T-helper 17 cell (primary cell): ENCODE data around the gene SIRPA. TPM values are rescaled to one million over a fixed set of nuclear protein-coding genes. Genes with fewer than 3 reads are reported as not detected.
A peak's percentile ranks its signal among the peaks of the same experiment; 100 is the strongest.

Source experiments
- ATAC-seq: fragments of 150-1000 bp; cut with Tn5 transposase; 2 replicates; pipeline ENCODE4 v1.10.0; 2021; ENCODE audit warnings: mild to moderate bottlenecking, moderate library complexity
- DNase-seq, 3 donors: peaks; one replicate each; pipeline versions ENCODE4 v3.0.0 to v3.0.0-alpha.2; 2020 to 2021
- H3K9me3 ChIP-seq: one replicate; pipeline ENCODE4 v1.7.0; 2013; ENCODE audit warnings: low read length, mild to moderate bottlenecking; ENCODE audit not compliant: control insufficient read depth, poor library complexity, severe bottlenecking
- H3K27ac Mint-ChIP-seq: one replicate; pipeline ENCODE4 v1.8.0; 2022; ENCODE audit warnings: mild to moderate bottlenecking, moderate library complexity, mixed read lengths
- H3K27me3 Mint-ChIP-seq: one replicate; pipeline ENCODE4 v1.8.0; 2022; ENCODE audit warnings: mixed read lengths
- H3K36me3 Mint-ChIP-seq: one replicate; pipeline ENCODE4 v1.8.0; 2022; ENCODE audit warnings: low read depth, mixed read lengths
- H3K4me1 Mint-ChIP-seq: one replicate; pipeline ENCODE4 v1.8.0; 2022; ENCODE audit warnings: mild to moderate bottlenecking, mixed read lengths
- H3K4me3 Mint-ChIP-seq: one replicate; pipeline ENCODE4 v1.8.0; 2022; ENCODE audit warnings: mild to moderate bottlenecking, moderate library complexity, mixed read lengths
- total RNA-seq, 4 donors: library from RNA in 2 of 4; stranded (reverse) in 2 of 4; gene quantifications; one replicate each; pipeline ENCODE4 v1.2.3 and lab custom pipeline; 2022 to 2026

Gene SIRPA
- total RNA-seq, 2 donors from 2014 or later, result 0.86 to 2.6 TPM

DNA sequence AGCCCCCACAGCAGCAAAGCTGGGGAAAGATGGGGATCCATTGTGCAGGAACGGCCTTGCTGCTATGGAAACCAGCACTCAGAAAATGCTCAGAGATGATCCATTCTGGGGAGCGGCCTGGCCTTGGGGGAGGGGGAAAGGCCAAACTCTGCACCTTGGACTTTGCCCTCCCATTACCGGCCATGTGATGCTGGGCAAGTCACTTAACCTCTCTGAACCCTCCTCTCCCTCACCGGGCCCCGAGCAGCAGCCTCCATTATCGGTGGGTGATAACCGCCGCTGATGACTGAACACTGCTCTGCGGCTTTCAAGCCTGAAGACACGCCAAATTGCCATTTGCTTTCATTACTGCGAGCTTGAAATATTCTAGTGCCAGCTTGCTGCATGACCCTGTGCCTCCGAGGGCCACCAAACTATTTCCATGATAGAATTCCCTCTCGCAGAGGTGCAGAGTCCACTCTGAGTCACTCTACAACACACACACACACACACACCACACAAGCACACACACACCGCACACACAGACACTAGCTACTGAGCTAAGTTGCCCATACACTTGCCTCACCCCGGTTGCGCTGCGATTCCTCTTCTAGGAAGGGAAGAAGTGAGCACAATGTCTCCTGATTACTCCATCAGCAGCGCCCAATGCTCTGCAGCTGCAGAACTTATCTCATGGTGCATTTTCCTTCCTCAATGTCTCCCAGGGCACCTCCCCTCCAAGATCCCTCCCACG lies 20.6 kb upstream of the SIRPA start:
- peaks cover 55% of the 10 kb centered on the region for H3K27me3 Mint-ChIP-seq
- no peak for DNase-seq

DNA sequence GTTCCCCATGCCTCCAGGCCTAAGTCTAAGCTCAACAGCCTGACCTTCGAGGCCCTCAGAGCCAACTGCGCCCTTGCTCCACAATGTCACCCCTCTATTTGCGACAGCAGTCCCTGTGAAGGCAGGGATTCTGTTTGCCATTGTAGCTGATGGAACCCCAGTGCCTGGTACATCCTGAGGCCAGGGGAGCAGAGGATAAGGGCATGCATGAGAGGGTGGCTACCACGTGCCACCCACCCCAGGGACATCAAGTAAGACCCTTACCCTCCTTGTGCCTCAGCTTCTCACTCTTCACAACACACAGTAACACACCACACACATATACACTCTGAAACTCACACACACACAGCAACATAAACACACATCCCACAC lies 20.0 kb upstream of the SIRPA start:
- Mint-ChIP-seq H3K27ac (no peak overlapping the region), H3K27me3 (peaks cover 49% of the 10 kb centered on the region), H3K4me1 (peaks cover 5% of the 10 kb centered on the region), H3K4me3 (no peak overlapping the region), H3K36me3 (peaks cover 6% of the 10 kb centered on the region)
- H3K9me3 ChIP-seq, result no peaks in the 10 kb centered on the region
- ATAC-seq, result no peak
- DNase-seq, result no peak

More for the DNA sequence above, 20.6 kb upstream of the SIRPA start:
- H3K36me3 Mint-ChIP-seq, result peaks cover 6% of the 10 kb centered on the region
- no peak overlapping the region for H3K4me3 Mint-ChIP-seq
- H3K9me3 ChIP-seq, result no peaks in the 10 kb centered on the region
- peaks cover 5% of the 10 kb centered on the region for H3K4me1 Mint-ChIP-seq
- no peak for ATAC-seq
- H3K27ac Mint-ChIP-seq, result no peak overlapping the region

- H3K4me1 Mint-ChIP-seq, result peaks cover 7% of the 10 kb centered on the region
- H3K36me3 Mint-ChIP-seq, result peaks cover 6% of the 10 kb centered on the region
- no peak for DNase-seq
- H3K27me3 Mint-ChIP-seq, result peaks cover 43% of the 10 kb centered on the region
- no peaks in the 10 kb centered on the region for H3K9me3 ChIP-seq
- ATAC-seq, result no peak
- H3K27ac Mint-ChIP-seq, result no peak overlapping the region
- H3K4me3 Mint-ChIP-seq, result no peak overlapping the region
These were observed 19.4 kb upstream of the SIRPA start for GRCh38 chr20:1875762-1876161.

- Mint-ChIP-seq H3K27me3 (peaks cover 37% of the 10 kb centered on the region), H3K4me3 (no peak overlapping the region), H3K4me1 (peaks cover 7% of the 10 kb centered on the region), H3K27ac (no peak overlapping the region), H3K36me3 (peaks cover 6% of the 10 kb centered on the region)
- no peaks in the 10 kb centered on the region for H3K9me3 ChIP-seq
- ATAC-seq (no peak), DNase-seq (no peak)
These were observed 18.8 kb upstream of the SIRPA start for GRCh38 chr20:1876217-1876921.

GRCh38 chr20:1876975-1877608 lies 18.1 kb upstream of the SIRPA start:
- no peaks in the 10 kb centered on the region for H3K9me3 ChIP-seq
- H3K4me1 Mint-ChIP-seq, result peaks cover 7% of the 10 kb centered on the region
- no peak overlapping the region for H3K27ac Mint-ChIP-seq
- H3K36me3 Mint-ChIP-seq, result peaks cover 6% of the 10 kb centered on the region
- H3K4me3 Mint-ChIP-seq, result no peak overlapping the region
- no peak for ATAC-seq
- DNase-seq, result no peak
- peaks cover 33% of the 10 kb centered on the region for H3K27me3 Mint-ChIP-seq

GRCh38 chr20:1877609-1878200 lies 17.5 kb upstream of the SIRPA start:
- no peak for ATAC-seq

DNA sequence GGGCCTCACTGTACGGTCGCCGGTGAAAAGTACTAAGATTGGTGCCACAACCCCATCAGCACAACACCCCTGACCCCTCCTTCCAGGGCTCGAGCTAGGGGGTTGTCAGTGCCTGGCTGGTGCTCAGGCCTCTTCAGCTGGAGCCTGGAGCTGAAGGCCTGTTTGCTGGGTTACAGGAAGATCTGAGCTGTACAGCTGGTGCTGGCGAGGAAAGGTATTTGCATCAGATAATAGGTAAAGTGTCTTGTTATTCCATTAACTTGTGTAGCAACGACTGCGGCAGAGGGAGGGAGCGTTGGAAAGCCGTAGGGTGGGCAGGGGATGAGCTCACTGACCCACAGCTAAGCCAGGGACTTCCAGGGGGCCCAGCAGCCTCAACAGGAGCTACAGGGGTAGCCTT lies 15.8 kb upstream of the SIRPA start:
- H3K27me3 Mint-ChIP-seq, result peaks cover 15% of the 10 kb centered on the region

More at GRCh38 chr20:1877609-1878200, 17.5 kb upstream of the SIRPA start:
- no peak overlapping the region for H3K27ac Mint-ChIP-seq
- H3K36me3 Mint-ChIP-seq, result peaks cover 6% of the 10 kb centered on the region
- no peak overlapping the region for H3K4me3 Mint-ChIP-seq
- peaks cover 11% of the 10 kb centered on the region for H3K4me1 Mint-ChIP-seq
- peaks cover 27% of the 10 kb centered on the region for H3K27me3 Mint-ChIP-seq
- H3K9me3 ChIP-seq, result no peaks in the 10 kb centered on the region
- no peak for DNase-seq

DNA sequence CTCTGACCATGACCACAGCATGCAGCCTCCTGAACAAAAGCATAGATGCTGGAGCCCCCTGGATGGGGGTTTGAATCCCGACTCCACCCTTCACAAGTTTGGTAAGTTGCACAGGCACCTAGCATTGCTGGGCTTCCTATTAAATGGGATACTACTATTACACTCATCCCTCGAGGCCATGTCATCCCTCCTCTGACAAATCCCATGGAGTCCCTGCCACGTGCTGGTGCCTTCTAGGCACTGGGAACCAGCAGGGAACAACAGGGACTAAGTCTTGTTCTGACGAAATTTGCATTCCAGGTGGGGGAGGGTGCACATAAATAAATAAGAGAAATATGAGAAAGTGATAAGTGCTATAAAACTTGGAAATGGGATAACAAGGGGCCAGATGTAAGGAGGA lies 15.3 kb upstream of the SIRPA start:
- H3K9me3 ChIP-seq, result no peaks in the 10 kb centered on the region
- Mint-ChIP-seq H3K4me3 (no peak overlapping the region), H3K36me3 (peaks cover 6% of the 10 kb centered on the region), H3K27ac (no peak overlapping the region), H3K4me1 (peaks cover 17% of the 10 kb centered on the region), H3K27me3 (peaks cover 9% of the 10 kb centered on the region)
- no peak for DNase-seq
- ATAC-seq, result no peak

More for the DNA sequence above, 15.8 kb upstream of the SIRPA start:
- Mint-ChIP-seq H3K27ac (no peak overlapping the region), H3K4me1 (peaks cover 17% of the 10 kb centered on the region), H3K36me3 (peaks cover 6% of the 10 kb centered on the region), H3K4me3 (no peak overlapping the region)
- no peaks in the 10 kb centered on the region for H3K9me3 ChIP-seq
- no peak for ATAC-seq
- DNase-seq, result no peak

GRCh38 chr20:1880529-1881239 lies 14.5 kb upstream of the SIRPA start:
- ATAC-seq (no peak), DNase-seq (no peak)
- Mint-ChIP-seq H3K4me3 (no peak overlapping the region), H3K27me3 (peaks cover 1% of the 10 kb centered on the region), H3K36me3 (peaks cover under 1% of the 10 kb centered on the region), H3K4me1 (peaks cover 12% of the 10 kb centered on the region), H3K27ac (peak overlapping the region; percentile 1)
- H3K9me3 ChIP-seq, result no peaks in the 10 kb centered on the region

DNA sequence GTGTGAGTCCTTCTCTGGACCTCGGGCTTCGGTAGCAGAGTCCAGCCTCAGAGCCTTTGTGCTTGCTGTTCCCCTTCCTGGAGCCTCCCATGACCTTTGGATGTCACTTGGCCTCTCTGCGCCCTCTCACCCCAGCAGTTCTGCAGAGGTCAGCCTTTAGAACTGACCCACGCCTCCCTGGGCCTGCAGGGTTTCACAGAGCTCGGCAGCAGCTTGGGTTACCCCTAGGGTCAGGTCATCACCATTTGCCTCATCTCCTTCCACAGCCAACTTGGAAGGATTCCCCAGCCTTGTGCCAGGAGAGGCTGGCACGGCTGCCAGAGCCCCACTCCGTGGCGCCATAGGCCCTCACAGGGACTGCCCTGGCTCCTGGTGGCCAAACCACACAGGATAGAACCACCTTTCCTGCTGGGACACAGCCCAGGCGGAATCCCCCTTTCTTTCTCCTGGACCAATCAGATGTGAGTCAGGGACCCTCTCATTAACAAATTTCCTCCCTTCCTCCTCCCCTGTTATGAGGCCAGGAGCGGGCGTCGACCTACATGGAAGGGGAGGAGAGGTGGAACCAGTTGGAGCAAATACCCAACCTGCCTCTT lies 13.9 kb upstream of the SIRPA start:
- Mint-ChIP-seq H3K27ac (no peak overlapping the region), H3K4me3 (no peak overlapping the region), H3K4me1 (peaks cover 12% of the 10 kb centered on the region), H3K36me3 (no peaks in the 10 kb centered on the region), H3K27me3 (peaks cover 5% of the 10 kb centered on the region)
- DNase-seq (no peak), ATAC-seq (no peak)
- H3K9me3 ChIP-seq, result no peaks in the 10 kb centered on the region

DNA sequence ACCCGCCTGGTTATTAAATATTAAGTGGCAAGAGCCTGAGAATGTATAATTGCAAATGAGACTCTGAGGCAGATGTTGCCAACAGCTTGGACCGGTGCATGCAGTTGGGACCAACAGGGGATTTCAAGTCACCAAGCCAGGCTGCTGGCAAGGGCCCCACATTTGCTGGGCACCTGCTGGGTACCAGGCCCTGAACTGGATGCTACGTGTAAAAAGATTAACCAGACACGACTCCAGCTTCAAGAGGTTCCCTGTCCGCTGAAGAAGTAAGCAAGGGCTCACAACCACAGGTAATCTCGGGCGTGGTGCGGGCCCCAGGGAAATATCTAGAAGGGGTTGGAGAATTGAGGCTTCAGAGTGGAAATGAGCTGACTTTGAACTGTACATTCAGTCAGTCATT lies 13.2 kb upstream of the SIRPA start:
- DNase-seq (no peak), ATAC-seq (no peak)
- no peak overlapping the region for H3K4me3 Mint-ChIP-seq
- no peaks in the 10 kb centered on the region for H3K36me3 Mint-ChIP-seq
- H3K4me1 Mint-ChIP-seq, result peaks cover 12% of the 10 kb centered on the region
- H3K27me3 Mint-ChIP-seq, result peaks cover 8% of the 10 kb centered on the region
- peak overlapping the region; percentile 57 for H3K27ac Mint-ChIP-seq
- H3K9me3 ChIP-seq, result no peaks in the 10 kb centered on the region

DNA sequence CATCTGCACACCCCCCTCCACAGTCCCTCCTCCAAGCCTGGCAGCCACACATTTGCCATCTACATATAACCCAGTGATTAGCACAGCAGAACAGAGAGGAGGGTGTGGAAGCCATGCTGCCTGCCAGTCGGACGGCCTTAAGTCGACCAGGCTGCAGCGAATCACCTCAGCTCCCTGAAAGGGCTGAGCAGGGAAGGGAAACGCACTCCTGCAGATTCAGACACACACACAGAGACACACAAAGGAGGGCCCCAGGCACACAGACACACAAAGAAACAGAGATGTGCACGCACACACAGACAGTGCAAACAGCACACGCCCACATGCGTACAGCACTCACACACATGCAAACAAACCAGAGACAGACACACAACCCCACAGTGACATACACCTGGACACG lies 11.2 kb upstream of the SIRPA start:
- DNase-seq (no peak), ATAC-seq (no peak)
- H3K27ac Mint-ChIP-seq, result no peak overlapping the region
- peaks cover 24% of the 10 kb centered on the region for H3K27me3 Mint-ChIP-seq
- H3K36me3 Mint-ChIP-seq, result peaks cover 5% of the 10 kb centered on the region
- H3K4me1 Mint-ChIP-seq, result peaks cover 12% of the 10 kb centered on the region
- H3K9me3 ChIP-seq, result no peaks in the 10 kb centered on the region
- H3K4me3 Mint-ChIP-seq, result no peak overlapping the region
